GM12892 (cell line): ENCODE data around the gene ARMC2.

ENCODE experiments used
- POLR2A ChIP-seq: IDR thresholded peaks from 2 replicates; pipeline ENCODE4 v1.6.1; 2011; ENCODE audit warnings: low read depth, low read length, control low read depth
- POLR2AphosphoS5 ChIP-seq: IDR thresholded peaks from 2 replicates; pipeline ENCODE4 v1.6.1; 2011; ENCODE audit warnings: low read depth, low read length, control low read depth
- TAF1 ChIP-seq: IDR thresholded peaks from 2 replicates; pipeline ENCODE4 v1.6.1; 2011; ENCODE audit warnings: low read depth, mild to moderate bottlenecking, control low read depth, low read length, borderline replicate concordance

GRCh38 chr6:108825326-108825725 is 22.9 kb upstream of the ARMC2 start:
- TF ChIP-seq POLR2AphosphoS5 (no peak), POLR2A (no peak), TAF1 (no peak)
